Neural cell (in vitro differentiated cells): Measurements from ENCODE around the gene NEDD4L. TPM values are rescaled to one million over a fixed set of nuclear protein-coding genes. Genes with fewer than 3 reads are reported as not detected.
"Not testable (repeated sequence)": the region's sequence is repeated elsewhere in the genome, so short reads cannot be mapped to it uniquely, and the experiment has no call there.

Experiments
- H2AFZ ChIP-seq: fragments of 200-600, 300-800 bp; sonication (generic), shearing (Covaris generic); 2 replicates; pipeline ENCODE4 v1.6.0; 2014; ENCODE audit warnings: low read depth, mild to moderate bottlenecking, antibody characterized with exemption, low read length, moderate library complexity
- H3F3A ChIP-seq: fragments of 200-600 bp; shearing (Covaris generic); 2 replicates; pipeline ENCODE4 v1.6.1; 2016; ENCODE audit warnings: mild to moderate bottlenecking, moderate library complexity, mixed read lengths, antibody characterized with exemption, low read length; ENCODE audit not compliant: insufficient read depth, poor library complexity, severe bottlenecking
- H3K27ac ChIP-seq: fragments of 200-600, 300-800 bp; sonication (generic), shearing (Covaris generic); 2 replicates; pipeline ENCODE4 v1.5.1; 2014; ENCODE audit warnings: mild to moderate bottlenecking, low read length, moderate library complexity
- H3K27me3 ChIP-seq: fragments of 300-800, 200-600 bp; sonication (generic), shearing (Covaris generic); 2 replicates; pipeline ENCODE4 v1.6.0; 2014; ENCODE audit warnings: mild to moderate bottlenecking, low read depth, low read length, moderate library complexity; ENCODE audit not compliant: insufficient read depth
- H3K36me3 ChIP-seq: fragments of 300-800, 200-600 bp; sonication (generic), shearing (Covaris generic); 2 replicates; pipeline ENCODE4 v1.5.1; 2014; ENCODE audit warnings: mild to moderate bottlenecking, antibody characterized with exemption, low read length, moderate library complexity; ENCODE audit not compliant: insufficient read depth
- H3K4me2 ChIP-seq: fragments of 300-800, 200-600 bp; sonication (generic), shearing (Covaris generic); 2 replicates; pipeline ENCODE4 v1.6.0; 2014; ENCODE audit warnings: mild to moderate bottlenecking, low read length
- H3K4me3 ChIP-seq: fragments of 300-800, 200-600 bp; sonication (generic), shearing (Covaris generic); 2 replicates; pipeline ENCODE4 v1.5.1; 2014; ENCODE audit warnings: mild to moderate bottlenecking, low read length, moderate library complexity
- H3K79me2 ChIP-seq: fragments of 200-600 bp; shearing (Covaris generic); replicated peaks from 2 replicates; pipeline ENCODE4 v1.6.0; 2014; ENCODE audit warnings: mild to moderate bottlenecking, low read length, moderate library complexity; ENCODE audit not compliant: insufficient read depth
- H3K9ac ChIP-seq: fragments of 300-800, 200-600 bp; sonication (generic), shearing (Covaris generic); 2 replicates; pipeline ENCODE4 v1.6.1; 2016; ENCODE audit warnings: mild to moderate bottlenecking, low read length, mixed read lengths
- H3K9me2 ChIP-seq: fragments of 200-600 bp; shearing (Covaris generic); 2 replicates; pipeline ENCODE4 v1.6.1; 2016; ENCODE audit warnings: mild to moderate bottlenecking, low read length, mixed read lengths; ENCODE audit not compliant: insufficient read depth
- H3K9me3 ChIP-seq: fragments of 200-600, 300-800 bp; sonication (generic), shearing (Covaris generic); 2 replicates; pipeline ENCODE4 v1.6.1; 2016; ENCODE audit warnings: mild to moderate bottlenecking, mixed run types, low read length, moderate library complexity, mixed read lengths
- H4K20me1 ChIP-seq: fragments of 200-600 bp; shearing (Covaris generic); 2 replicates; pipeline ENCODE4 v1.6.1; 2016; ENCODE audit warnings: mild to moderate bottlenecking, mixed run types; ENCODE audit not compliant: insufficient read depth
- CTCF ChIP-seq: fragments of 450-650 bp; IDR thresholded peaks from 2 replicates; pipeline ENCODE4 v1.5.1; 2014; ENCODE audit warnings: antibody characterized with exemption, mild to moderate bottlenecking, moderate library complexity; ENCODE audit not compliant: poor library complexity, severe bottlenecking
- EP300 ChIP-seq: fragments of 450-650 bp; conservative IDR thresholded peaks from 2 replicates; pipeline ENCODE4 v1.6.1; 2014; ENCODE audit warnings: antibody characterized with exemption, mild to moderate bottlenecking, moderate library complexity; ENCODE audit not compliant: poor library complexity, severe bottlenecking
- EZH2 ChIP-seq: fragments of 200-600, 300-800 bp; shearing (Covaris generic), sonication (generic); IDR thresholded peaks from 2 replicates; pipeline ENCODE4 v1.6.1; 2014; ENCODE audit warnings: antibody characterized with exemption, low read length, borderline replicate concordance, mild to moderate bottlenecking; ENCODE audit not compliant: insufficient read depth, poor library complexity, severe bottlenecking
- MXI1 ChIP-seq: fragments of 450-650 bp; conservative IDR thresholded peaks from 2 replicates; pipeline ENCODE4 v1.6.1; 2014; ENCODE audit warnings: antibody characterized with exemption, mild to moderate bottlenecking; ENCODE audit not compliant: poor library complexity, severe bottlenecking
- POLR2AphosphoS5 ChIP-seq: IDR thresholded peaks from 2 replicates; pipeline ENCODE4 v1.6.1; 2012
- RAD21 ChIP-seq: fragments of 450-650 bp; conservative IDR thresholded peaks from 2 replicates; pipeline ENCODE4 v1.6.1; 2014; ENCODE audit warnings: antibody characterized with exemption, mild to moderate bottlenecking, moderate library complexity
- REST ChIP-seq: IDR thresholded peaks from 2 replicates; pipeline ENCODE4 v1.6.1; 2012; ENCODE audit warnings: borderline replicate concordance
- SMC3 ChIP-seq: fragments of 450-650 bp; conservative IDR thresholded peaks from 2 replicates; pipeline ENCODE4 v1.6.1; 2014; ENCODE audit warnings: antibody characterized with exemption, mild to moderate bottlenecking, moderate library complexity; ENCODE audit not compliant: poor library complexity
- TAF1 ChIP-seq: IDR thresholded peaks from 2 replicates; pipeline ENCODE4 v1.6.1; 2012; ENCODE audit warnings: low read depth
- polyA plus RNA-seq: library from polyadenylated mRNA; depleted of rRNA; stranded (reverse); fragments of >200 nt; gene quantifications from 2 replicates; pipeline ENCODE4 v1.2.3, GENCODE V29; 2014

The NEDD4L gene
- polyA plus RNA-seq, 1 donor from 2014 or later, result 97.9 TPM

- Histone ChIP-seq H3K9me3 (no peaks in the 10 kb centered on the region), H3K4me2 (no peak overlapping the region), H3K36me3 (peaks cover 12% of the 10 kb centered on the region), H3K9ac (no peak overlapping the region), H3F3A (no peaks in the 10 kb centered on the region), H3K79me2 (peaks cover 30% of the 10 kb centered on the region), H3K27ac (no peak overlapping the region), H3K27me3 (no peaks in the 10 kb centered on the region), H4K20me1 (peaks cover 4% of the 10 kb centered on the region), H3K4me3 (no peak overlapping the region), H2AFZ (no peak overlapping the region), H3K9me2 (no peaks in the 10 kb centered on the region)
- TF ChIP-seq CTCF (no peak), MXI1 (no peak), TAF1 (no peak), EZH2 (no peak), POLR2AphosphoS5 (no peak), SMC3 (no peak), RAD21 (no peak), EP300 (no peak), REST (no peak)
These were observed 125.0 kb downstream of the NEDD4L start for GRCh38 chr18:58168993-58169392.

- H3K4me2 ChIP-seq, result no peak overlapping the region
- H2AFZ ChIP-seq, result no peak overlapping the region
- peaks cover 12% of the 10 kb centered on the region for H3K36me3 ChIP-seq
- H3K9ac ChIP-seq, result no peak overlapping the region
- no peaks in the 10 kb centered on the region for H3K9me2 ChIP-seq
- no peaks in the 10 kb centered on the region for H3F3A ChIP-seq
- no peaks in the 10 kb centered on the region for H3K9me3 ChIP-seq
- H3K79me2 ChIP-seq, result peaks cover 35% of the 10 kb centered on the region
- TF ChIP-seq EP300 (no peak), CTCF (no peak), TAF1 (no peak), REST (no peak), RAD21 (no peak), SMC3 (no peak), MXI1 (no peak), EZH2 (no peak), POLR2AphosphoS5 (no peak)
- H3K4me3 ChIP-seq, result no peak overlapping the region
- H3K27ac ChIP-seq, result no peak overlapping the region
- peaks cover 5% of the 10 kb centered on the region for H4K20me1 ChIP-seq
- no peaks in the 10 kb centered on the region for H3K27me3 ChIP-seq
These were observed 125.4 kb downstream of the NEDD4L start for GRCh38 chr18:58169472-58169871.

GRCh38 chr18:58170036-58170435 lies 126.0 kb downstream of the NEDD4L start:
- not testable (repeated sequence) for H4K20me1 ChIP-seq, H3K9me3 ChIP-seq, H3K9me2 ChIP-seq

More at GRCh38 chr18:58170036-58170435, 126.0 kb downstream of the NEDD4L start:
- H3K27me3 ChIP-seq, H3K4me2 ChIP-seq, H3F3A ChIP-seq, H3K27ac ChIP-seq, H2AFZ ChIP-seq, H3K9ac ChIP-seq, H3K4me3 ChIP-seq: not testable (repeated sequence)
- Histone ChIP-seq H3K36me3 (peaks cover 12% of the 10 kb centered on the region), H3K79me2 (peaks cover 36% of the 10 kb centered on the region)
